Measurements from ENCODE around the gene CRYGC.
A peak's percentile ranks its signal among the peaks of the same experiment; 100 is the strongest.
"Not testable (repeated sequence)": the region's sequence is repeated elsewhere in the genome, so short reads cannot be mapped to it uniquely, and the experiment has no call there.

The CRYGC gene, protein sequence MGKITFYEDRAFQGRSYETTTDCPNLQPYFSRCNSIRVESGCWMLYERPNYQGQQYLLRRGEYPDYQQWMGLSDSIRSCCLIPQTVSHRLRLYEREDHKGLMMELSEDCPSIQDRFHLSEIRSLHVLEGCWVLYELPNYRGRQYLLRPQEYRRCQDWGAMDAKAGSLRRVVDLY

DNA sequence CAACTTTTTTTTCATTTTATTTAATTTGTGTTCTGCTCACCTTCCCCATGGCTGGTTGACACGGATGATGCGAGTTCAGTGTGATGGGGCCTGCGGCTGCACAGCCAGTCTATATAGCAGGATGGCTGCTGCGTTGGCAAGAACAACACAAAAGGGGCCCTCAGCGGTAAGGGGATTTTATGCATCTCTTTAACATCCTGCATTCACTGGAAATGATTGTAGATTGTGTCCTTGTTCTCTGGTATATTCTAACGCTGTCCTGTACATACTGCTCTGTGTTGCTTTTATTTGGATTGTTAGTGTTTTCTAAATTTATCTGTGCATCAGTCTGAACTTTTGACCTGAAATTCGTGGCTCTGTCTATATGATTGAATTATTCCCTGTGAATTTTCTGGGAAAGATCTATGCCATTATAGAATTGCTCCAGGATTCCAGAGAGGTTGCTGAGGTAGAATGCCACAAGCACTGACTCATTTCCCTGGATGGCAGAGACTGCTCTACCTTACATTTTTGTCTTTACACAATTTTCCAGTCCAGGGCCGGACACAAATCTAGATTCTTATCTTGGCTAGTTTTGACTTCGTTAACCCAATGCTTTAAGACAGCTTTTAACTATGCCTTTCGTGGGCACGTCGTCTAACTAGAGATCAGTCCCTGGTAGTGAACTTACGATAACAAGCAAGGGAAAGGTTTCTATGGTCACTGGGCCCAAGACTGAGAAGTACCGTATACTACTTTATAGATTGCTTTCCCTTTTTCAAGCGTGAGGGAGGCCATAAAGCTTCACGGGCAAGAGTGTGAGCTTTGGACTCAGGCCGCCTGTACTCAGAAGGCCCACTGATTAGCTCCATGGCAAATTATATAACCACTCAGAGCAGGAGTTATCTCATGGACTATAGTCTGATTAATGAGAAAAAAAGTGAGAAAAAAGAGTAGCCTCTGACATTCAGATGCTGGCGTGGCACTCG, at the start of gene CRYGC:
Gene CRYGC, minus strand, starts transcription at position 85 of the 968 bp plus-strand sequence. Its CDS starts 36 bp downstream, at position 49.
- no peak for DNase-seq (ENCODE audit: low read depth)

DNA sequence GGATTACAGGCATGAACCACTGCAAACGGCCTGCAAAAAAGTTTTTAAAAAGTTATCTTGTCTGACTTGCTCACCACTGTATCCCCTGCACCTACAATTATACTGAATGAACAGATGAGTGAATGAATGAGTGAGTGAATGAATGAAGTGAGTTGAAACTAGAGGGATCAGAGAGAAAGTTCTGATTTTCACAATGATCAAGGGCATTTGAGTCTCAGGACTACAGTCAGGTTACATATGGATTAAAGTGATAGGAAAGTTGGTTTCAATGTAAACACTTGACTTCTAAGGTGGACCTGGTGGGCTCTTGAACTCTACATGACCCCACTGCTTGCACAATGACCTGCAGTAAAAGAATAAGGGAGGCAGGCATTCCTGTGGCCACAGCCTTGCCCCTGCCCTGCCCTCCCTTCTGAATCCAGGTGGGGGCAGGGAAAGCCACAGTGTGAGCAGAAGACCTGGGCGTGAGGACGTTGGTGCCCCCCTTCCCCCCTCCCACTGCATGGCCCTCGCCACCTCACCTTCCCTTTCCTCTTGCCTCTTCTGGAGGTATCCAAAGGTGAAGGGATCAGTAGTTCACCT, 49.5 kb upstream of the CRYGC start:
- DNase-seq (ENCODE audit: low read depth) = no peak

DNA sequence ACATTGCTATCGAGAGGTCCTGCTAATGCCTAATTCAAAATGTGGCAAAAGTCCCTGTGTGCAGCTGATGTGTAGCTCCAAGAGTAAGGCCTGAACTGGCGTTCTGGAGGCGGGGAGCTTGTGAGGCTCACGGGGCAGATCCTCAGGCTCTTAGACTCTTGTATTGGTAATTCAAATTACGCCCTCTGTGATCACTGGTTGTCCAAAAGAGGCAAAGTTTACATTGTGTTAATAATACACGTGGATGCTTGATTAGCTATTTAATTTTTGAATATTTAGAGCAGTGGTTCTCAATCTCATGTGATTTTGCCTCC, 46.2 kb upstream of the CRYGC start:
- DNase-seq (ENCODE audit: low read depth) = no peak

DNA sequence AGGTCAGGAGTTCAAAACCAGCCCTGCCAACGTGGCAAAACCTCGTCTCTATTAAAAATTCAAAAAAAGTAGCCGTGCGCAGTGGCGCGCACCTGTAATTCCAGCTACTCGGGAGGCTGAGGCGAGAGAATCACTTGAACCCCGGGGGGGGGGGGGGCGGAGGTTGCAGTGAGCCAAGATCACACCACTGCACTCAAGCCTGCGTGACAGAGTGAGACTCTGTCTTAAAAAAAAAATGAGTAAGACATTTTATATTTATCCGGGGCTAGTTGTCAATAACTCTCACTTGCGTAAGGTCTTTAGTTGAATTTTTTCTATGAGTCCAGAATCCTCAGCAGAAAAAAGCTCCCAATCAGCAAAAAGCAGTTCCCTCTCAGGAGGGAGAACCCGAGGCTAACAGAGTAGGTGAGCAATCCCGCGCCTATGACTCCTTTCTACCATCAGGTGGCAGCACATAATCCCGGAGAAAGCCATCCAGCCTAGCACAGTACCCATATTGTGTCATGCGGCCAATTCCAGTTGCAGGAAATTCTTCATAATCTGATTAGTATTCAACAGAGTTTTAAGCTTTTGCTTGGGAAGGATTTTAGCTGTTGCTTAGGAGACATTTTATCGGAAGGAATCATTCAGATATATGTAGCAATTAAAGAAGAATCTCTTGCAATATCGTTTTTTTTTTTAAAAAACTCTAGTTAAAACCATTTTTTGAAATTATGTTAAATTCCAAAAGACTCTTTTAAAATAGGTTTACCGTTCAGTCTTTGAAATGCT, 45.6 kb upstream of the CRYGC start:
- DNase-seq (ENCODE audit: low read depth) = peak; percentile 62

DNA sequence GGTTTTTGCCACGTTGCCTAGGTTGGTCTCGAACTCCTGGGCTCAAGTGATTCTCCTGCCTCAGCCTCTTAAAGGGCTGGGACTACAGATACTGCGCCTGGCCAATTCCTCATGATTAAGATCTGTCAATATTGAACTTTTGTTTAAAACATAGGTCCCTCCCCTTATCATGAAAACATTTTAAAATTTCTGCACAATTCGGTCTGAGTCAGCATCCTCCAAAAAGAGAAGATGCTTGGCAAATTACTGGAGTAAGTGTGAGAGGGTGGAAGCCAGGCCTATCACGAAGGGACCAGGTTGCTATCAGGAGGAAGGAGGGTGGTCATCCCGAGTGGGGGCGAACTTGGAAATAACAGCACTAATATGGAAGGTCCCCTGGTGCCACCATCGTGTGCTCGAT, 44.5 kb upstream of the CRYGC start:
- no peak for DNase-seq (ENCODE audit: low read depth)

DNA sequence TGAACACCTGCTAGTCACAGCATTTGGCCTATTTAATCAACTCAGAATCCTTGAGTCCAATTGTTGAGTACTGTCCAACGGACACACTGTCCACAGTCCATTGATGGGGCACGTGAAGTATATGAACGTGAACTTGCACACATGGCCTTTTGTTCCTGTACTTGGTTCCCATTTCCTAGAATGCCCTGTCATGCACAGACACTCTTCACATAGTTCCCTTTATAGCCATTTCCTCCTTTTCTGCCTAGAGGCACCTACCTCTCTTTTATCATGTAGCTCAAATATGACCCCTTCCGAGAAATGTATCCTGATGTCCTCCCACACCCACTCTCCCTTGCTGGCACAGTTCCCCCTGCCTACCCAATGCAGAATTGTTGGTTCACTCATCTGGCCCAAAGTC, 42.5 kb upstream of the CRYGC start:
- no peak for DNase-seq (ENCODE audit: low read depth)

DNA sequence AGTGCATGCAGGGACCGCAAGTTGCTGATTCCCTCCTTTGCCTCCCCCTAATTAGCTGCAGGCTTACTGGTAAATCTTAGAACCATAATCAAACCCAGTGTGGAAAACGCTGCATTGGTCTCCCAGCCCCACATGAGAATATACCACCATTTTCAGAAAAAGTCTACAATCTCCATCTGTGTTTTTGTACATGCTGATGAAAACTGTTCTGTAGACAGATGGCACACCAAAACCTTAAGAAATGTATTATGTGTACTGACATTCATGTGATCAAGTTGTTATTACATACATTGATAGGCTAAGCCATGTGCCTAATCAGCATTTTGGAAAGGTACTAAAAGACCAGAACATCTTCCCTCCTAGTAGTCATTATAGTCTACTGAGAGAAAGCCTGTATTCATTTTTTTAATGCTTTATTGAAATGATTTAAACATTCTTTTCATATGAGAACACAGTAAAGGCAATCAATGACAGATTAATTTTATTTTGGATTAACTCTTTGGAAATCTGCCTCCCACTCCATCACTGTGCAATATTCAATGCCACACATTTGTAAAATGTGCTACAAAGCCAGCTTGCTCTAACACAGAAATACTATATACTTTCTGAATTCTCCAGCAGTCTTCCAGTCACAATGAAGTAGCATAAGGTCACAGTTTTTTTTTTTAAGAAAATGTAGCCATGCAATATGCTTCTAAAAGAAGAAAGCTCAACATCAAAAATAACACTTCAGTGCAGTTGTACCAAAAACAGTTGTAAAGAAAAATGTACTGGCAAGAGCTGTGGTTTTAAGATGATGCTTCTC, 35.5 kb upstream of the CRYGC start:
- no peak for DNase-seq (ENCODE audit: low read depth)

DNA sequence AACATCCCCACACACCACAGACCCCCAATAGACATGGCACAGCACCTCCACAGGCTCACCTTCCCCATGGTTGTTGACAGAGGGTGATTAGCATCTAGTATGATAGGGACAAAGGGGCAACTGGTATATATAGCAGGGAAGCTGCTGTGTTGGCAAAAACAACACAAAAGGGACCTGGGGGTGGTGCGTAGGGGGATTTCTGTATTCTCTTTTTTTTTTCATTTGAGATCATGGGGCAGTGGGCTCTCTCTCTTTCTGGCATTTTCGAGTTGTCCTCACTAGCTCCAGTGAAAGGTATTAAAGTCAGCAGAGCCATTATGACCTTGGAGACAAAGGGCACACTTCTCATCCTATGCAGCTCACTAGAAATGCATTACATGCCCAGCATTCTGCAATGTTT, 33.9 kb upstream of the CRYGC start, which contains the start of gene CRYGA:
Gene CRYGA, minus strand, starts transcription at position 101 of the 400 bp plus-strand sequence. Its CDS starts 33 bp downstream, at position 68.
- no peak for DNase-seq (ENCODE audit: low read depth)

DNA sequence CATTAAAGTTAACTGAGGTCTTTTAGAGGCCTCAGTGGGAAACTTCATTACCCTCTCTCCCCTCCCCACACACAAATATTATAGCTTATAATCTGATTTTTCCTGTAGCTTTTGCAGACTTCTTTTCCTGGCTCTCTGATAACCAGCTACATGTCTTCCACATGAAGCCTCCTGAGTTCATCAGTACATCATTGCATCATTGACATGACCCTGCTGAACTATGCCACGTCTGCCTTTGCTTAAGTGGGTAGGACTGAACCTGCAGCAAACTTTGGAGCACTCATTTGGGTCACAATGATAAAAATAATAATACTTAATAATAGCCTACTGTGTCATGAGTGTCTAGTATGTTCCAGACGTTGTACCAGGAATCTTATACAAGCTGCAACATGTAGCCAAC, 26.8 kb upstream of the CRYGC start:
- DNase-seq (ENCODE audit: low read depth) = no peak

DNA sequence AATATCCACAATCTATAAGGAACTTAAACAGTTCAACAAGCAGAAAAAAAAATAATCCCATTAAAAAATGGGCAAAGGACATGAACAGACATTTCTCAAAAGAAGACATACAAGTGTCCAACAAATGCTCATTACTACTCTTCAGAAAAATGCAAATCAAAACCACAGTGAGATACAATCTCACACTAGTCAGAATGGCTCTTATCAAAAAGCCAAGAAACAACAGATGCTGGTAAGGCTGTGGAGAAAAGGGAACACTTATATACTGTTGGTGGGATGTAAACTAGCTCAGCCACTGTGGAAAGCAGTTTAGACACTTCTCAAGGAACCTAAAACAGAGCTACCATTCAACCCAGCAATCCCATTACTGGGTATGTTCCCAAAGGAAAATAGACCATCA, 23.5 kb upstream of the CRYGC start:
- no peak for DNase-seq (ENCODE audit: low read depth)

DNA sequence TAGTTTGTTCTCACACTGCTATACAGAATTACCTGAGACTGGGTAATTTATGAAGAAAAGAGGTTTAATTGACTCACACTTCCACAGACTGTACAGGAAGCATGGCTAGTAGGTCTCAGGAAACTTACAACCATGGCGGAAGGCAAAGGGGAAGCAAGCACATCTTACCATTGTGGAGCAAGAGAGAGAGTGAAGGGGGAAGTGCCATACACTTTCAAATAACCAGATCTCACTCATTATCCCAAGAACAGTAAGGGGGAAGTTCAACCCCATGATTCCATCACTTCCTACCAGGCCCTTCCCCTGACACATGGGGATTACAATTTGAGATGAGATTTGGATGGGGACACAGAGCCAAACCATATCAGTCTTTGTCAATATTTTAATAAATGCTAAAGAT, 21.3 kb upstream of the CRYGC start:
- DNase-seq (ENCODE audit: low read depth) = no peak

DNA sequence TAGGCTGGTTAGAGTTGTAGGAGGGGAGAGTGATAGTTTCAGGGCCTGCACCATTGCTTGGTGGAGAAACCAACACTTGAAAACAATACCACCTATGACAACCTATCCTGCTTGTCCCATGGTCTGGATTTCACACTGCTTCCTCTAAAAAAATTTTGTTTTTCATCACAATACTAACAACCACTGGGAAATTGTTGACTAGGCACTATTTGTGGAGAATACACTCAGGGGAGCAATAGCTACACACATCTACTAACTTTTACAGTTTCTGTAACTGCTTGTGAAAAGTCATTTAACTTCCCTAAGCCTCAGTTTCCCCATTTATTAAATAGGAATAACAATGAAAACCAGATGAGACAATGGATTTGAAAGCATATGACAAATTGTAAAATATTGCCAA, 20.5 kb upstream of the CRYGC start:
- no peak for DNase-seq (ENCODE audit: low read depth)

DNA sequence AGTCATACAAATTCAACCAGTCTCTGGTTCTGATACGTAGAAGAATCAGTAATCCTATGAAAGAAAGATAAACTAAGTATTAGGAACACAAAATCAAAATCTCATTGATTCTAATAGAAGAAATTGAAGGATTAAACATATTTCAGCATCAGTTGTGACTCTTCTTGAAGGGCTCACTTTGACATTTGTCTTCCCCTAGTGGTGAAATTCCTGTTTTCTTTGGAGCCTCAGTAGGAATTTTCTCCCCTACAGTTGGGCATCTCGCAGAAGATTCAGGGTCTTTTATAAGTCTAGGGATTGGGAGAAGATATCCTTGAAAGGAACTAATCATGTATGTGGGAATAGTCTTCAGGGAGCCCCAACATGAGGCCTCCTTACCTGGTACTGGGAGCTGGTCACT, 19.2 kb upstream of the CRYGC start:
- no peak for DNase-seq (ENCODE audit: low read depth)

DNA sequence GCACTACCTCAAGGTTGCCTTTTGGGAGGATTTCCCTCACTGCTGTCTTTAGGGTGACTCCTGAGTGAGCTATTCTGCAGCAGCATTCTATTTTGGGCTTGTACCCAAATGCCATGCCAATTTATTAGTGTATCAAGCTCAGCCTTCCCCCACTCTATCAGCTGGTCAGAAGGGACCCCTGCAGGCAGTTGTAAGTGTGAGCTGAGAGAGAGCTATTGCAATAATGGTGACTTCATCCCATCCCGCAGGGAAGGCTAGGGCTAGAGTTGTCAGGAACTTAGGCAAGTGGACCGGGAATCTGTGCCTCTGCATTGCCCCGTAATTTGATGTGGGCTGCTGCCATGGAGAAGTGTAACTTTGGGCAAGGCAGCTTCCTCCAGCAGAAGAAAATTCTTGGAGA, 18.1 kb upstream of the CRYGC start:
- no peak for DNase-seq (ENCODE audit: low read depth)

DNA sequence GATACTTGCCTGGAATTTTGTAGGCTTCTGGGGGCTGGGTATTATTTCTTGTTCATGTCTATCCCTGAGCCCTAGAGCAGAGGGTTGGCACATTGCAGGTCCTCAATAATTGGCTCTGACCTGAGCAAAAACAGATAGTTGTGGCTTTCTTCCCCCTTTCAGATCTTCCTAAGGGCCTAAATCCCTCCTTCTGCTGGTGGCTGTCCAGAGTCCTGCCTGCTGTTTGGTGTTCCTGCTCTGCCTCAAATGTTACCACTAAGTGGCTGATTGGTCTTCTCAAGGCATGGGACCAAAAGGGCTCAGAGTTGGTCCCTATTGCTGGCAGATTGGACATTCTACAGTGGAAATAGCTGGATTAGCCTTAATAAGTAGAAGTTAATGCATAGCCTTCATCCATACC, 17.4 kb upstream of the CRYGC start:
- no peak for DNase-seq (ENCODE audit: low read depth)

DNA sequence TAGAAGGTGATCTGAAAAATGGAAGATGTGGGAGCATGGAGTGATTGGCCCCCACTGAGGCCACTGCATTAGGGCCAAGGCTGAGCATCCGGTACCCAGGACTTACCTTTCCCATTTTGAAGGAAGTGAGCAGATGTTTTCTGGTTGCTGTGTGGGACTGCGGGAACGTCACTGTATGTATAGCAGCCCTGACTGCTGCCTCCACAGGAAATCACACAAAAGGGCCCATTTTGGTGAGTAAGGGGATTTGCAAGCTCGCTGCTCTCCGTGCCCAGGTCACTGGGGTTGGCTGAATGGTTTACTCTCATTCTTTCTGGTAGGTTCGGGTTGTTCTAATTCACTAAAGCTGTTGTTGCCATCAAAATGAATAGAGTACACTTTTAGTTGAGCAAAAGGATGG, 16.4 kb upstream of the CRYGC start, which contains the start of gene CRYGB:
Gene CRYGB, minus strand, starts transcription at position 153 of the 400 bp plus-strand sequence. Its CDS starts 38 bp downstream, at position 115.
- no peak for DNase-seq (ENCODE audit: low read depth)

DNA sequence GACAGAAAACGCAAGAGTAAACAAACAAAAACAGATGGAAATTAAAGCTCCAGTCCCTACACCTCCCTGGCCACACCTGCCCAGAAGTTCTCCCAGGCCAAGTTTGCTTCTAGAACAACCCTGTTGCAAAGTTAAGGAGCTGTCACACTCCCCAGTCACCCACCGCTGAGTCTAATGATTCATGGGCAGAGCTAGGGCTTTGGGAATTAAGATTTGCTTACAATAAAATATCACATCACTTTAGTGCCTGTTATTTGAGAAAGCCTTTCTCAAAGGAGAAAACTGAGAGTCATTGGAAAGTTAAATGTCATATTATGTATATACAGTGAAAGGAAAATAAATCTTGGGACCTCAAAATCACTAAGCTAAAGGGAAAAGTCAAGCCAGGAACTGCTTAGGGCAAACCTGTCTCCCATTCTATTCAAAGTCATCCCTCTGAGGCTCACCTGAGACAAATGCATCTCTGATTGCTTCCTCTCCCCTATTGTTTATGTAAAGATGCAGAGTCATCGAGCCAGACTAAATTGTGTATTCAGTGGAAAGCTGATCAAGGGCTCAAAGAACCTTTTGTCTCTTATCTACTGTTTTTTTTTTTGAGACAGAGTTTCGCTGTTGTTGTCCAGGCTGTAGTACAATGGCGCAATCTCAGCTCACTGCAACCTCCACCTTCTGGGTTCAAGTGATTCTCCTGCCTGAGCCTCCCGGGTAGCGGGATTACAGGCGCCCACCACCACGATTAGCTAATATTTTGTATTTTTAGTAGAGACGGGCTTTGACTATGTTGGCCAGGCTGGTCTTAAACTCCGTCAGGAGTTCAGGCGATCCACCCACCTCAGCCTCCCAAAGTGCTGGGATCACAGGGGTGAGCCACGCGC, 13.5 kb upstream of the CRYGC start:
- no peak for DNase-seq (ENCODE audit: low read depth)

DNA sequence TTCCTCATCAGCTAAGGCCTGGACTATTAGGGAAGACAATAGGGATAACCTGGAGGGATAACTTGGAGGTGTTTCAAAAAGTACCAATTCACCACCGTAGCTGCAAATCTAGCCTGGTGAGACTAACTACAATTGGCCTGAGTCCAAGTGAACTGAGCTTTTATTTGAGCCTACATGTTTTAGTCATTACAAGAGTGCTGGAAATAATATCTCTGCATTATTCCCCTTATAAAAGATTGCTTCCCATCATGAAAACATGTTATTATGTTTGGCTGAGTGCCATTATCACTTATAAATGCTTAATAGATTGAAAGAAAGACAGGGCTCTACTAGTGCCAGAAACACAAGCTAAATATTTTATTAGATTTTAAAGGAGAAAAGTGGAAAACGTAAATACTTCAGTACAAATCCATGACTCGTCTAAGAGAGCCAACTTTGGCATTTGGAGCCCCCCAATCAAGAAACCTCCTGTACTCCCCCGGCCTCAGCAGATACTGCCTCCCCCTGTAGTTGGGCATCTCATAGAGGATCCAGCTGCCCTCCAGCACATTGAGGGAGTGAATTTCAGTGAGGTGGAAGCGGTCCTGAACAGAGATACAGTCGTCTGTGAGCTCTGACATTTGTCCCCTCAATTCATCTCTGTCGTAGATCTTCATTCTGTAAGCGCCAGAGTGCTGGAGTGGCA, 12.8 kb upstream of the CRYGC start:
- DNase-seq (ENCODE audit: low read depth) = peak; percentile 5

DNA sequence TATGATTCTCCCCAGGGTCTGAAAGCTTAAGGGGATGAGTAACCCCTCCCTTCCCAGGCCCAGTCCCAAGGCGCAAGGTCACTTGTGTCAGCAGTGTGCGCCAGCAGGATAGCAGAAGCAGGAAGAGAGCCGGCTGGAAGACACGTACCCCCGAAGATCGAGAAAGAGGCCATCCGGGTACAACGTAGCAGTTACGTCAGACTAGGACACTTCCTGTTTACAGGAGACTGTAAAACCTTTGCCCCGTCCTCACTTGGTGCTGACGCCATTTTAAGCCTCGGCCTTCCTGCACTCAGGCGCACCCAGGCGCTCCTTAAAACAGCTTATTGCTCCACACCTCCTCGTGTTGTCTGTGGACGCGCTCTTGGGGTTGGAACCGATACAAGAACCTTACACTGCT, 9.8 kb upstream of the CRYGC start:
- DNase-seq (ENCODE audit: low read depth) = no peak

DNA sequence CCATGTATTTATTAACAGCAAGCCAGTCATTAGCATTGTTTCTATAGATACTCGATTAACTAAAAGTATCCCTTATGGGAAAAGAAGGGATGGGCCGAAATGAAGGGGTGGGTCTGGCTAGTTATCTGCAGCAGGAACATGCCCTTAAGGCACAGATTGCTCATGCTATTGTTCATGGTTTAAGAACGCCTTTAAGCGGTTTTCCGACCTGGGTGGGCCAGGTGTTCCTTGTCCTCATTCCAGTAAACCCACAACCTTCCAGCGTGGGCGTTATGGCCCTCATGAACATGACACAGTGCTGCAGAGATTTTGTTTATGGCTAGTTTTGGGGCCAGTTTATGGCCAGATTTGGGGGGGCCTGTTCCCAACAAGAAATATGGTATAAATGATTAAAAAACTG, 8.7 kb upstream of the CRYGC start:
- DNase-seq (ENCODE audit: low read depth) = not testable (repeated sequence)
